ENCODE data around the gene LRRTM4. TPM values are rescaled to one million over a fixed set of nuclear protein-coding genes. Genes with fewer than 3 reads are reported as not detected.

Gene LRRTM4
- total RNA-seq, 1 experiment from 2014 or later, result 0.13 TPM

DNA sequence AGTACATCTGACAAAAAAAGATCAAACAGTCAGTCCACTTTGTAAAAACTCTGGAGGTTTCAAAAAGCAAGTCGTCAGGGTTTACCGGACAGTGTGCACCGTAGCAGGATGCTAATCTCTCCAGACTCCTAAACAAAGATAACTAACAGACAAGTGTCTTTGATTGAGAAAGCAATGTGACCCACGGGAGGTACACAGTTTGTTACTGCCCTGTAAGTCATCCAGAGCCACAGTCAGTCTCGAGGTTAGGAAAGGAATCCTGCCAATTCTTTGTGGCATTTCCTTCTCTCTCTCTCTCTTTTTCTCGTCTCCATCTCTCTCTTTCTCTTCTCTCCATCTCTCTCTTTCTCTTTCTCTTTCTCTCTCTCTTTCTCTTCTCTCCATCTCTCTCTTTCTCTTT is 42.8 kb downstream of the LRRTM4 start:
- ChIA-PET POLR2A (ENCODE audit: low non-redundant PET) (no interaction called here), CTCF (no interaction called here)
- Histone ChIP-seq H3K9me3 (ENCODE audit: low read depth, low read length, poor library complexity, severe bottlenecking) (peaks cover 4% of the 10 kb centered on the region), H3K4me1 (ENCODE audit: insufficient read depth, low read length, poor library complexity, severe bottlenecking) (no peaks in the 10 kb centered on the region), H3K27me3 (replicated peaks; ENCODE audit: insufficient read depth, low read depth, low read length, poor library complexity) (no peaks in the 10 kb centered on the region), H3K4me3 (ENCODE audit: low read depth, low read length, poor library complexity, severe bottlenecking) (no peak overlapping the region), H3K27ac (ENCODE audit: low read depth, low read length, poor library complexity, severe bottlenecking) (no peak overlapping the region), H3K36me3 (ENCODE audit: insufficient read depth, low read length, poor library complexity, severe bottlenecking) (no peaks in the 10 kb centered on the region)
- no TSS peak for BruUV-seq (replicated peaks)
- intact Hi-C loops (cut with micrococcal nuclease; ENCODE audit: unreplicated experiment), result no loop called here
- no peak for TF ChIP-seq EZH2 (IDR thresholded peaks at IDR 0.05; ENCODE audit: borderline replicate concordance, low read depth, low read length, poor library complexity, severe bottlenecking)
- TF ChIP-seq, protein P1, sequence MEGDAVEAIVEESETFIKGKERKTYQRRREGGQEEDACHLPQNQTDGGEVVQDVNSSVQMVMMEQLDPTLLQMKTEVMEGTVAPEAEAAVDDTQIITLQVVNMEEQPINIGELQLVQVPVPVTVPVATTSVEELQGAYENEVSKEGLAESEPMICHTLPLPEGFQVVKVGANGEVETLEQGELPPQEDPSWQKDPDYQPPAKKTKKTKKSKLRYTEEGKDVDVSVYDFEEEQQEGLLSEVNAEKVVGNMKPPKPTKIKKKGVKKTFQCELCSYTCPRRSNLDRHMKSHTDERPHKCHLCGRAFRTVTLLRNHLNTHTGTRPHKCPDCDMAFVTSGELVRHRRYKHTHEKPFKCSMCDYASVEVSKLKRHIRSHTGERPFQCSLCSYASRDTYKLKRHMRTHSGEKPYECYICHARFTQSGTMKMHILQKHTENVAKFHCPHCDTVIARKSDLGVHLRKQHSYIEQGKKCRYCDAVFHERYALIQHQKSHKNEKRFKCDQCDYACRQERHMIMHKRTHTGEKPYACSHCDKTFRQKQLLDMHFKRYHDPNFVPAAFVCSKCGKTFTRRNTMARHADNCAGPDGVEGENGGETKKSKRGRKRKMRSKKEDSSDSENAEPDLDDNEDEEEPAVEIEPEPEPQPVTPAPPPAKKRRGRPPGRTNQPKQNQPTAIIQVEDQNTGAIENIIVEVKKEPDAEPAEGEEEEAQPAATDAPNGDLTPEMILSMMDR (conservative IDR thresholded peaks at IDR 0.05; ENCODE audit: low read depth, low read length), result no peak
- DNase-seq (ENCODE audit: low spot score), result no peak

DNA sequence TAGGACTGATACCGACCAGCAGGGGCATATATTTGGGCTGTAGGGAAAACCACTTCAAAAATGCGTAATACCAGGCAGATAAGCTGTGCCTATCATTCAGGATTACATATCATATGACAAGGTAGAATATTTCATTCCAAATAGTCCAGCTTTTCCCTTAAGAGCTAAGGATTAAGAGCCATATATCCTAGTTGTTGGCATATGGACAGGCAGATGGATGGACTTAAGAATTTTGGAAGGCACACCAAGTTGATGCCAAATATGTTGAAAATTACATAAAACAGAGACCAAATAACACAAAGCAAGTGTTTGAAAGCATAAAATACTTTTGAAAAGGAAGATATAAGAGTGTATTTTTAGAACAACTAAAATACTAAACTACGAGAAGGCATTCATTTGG is 52.1 kb downstream of the LRRTM4 start:
- intact Hi-C loops (cut with micrococcal nuclease; ENCODE audit: unreplicated experiment), result no loop called here
- Histone ChIP-seq H3K36me3 (ENCODE audit: insufficient read depth, low read length, poor library complexity, severe bottlenecking) (no peaks in the 10 kb centered on the region), H3K4me1 (ENCODE audit: insufficient read depth, low read length, poor library complexity, severe bottlenecking) (no peaks in the 10 kb centered on the region), H3K9me3 (ENCODE audit: low read depth, low read length, poor library complexity, severe bottlenecking) (no peaks in the 10 kb centered on the region), H3K4me3 (ENCODE audit: low read depth, low read length, poor library complexity, severe bottlenecking) (no peak overlapping the region), H3K27me3 (replicated peaks; ENCODE audit: insufficient read depth, low read depth, low read length, poor library complexity) (no peaks in the 10 kb centered on the region), H3K27ac (ENCODE audit: low read depth, low read length, poor library complexity, severe bottlenecking) (no peak overlapping the region)
- TF ChIP-seq, protein P1 (conservative IDR thresholded peaks at IDR 0.05; ENCODE audit: low read depth, low read length), result no peak
- no peak for TF ChIP-seq EZH2 (IDR thresholded peaks at IDR 0.05; ENCODE audit: borderline replicate concordance, low read depth, low read length, poor library complexity, severe bottlenecking)
- ChIA-PET POLR2A (ENCODE audit: low non-redundant PET) (no interaction called here), CTCF (no interaction called here)
- no TSS peak for BruUV-seq (replicated peaks)
- DNase-seq (ENCODE audit: low spot score), result no peak

DNA sequence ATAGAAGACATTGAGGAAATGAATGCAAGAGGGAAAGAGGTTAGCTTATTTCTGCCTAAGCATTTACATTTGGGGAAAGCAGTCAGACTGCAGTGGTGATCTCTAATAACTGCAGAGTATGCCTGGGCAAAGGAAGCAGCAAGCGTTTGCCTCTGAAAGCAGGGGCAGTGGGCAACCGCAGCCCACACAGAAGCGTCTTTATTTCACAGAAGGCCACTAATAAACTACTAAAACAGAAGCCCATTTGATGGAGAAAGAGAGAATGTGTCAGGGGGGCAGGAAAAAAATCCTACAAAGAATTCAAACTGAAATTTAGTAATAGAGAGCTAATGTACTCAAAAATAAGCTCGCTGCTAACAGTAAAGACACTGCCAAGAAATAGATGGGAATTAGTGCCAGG is 53.1 kb downstream of the LRRTM4 start:
- POLR2A ChIA-PET (ENCODE audit: low non-redundant PET), result no interaction called here
- no TSS peak for BruUV-seq (replicated peaks)
- H3K36me3 ChIP-seq (ENCODE audit: insufficient read depth, low read length, poor library complexity, severe bottlenecking), result no peaks in the 10 kb centered on the region

More for the DNA sequence above, 53.1 kb downstream of the LRRTM4 start:
- Histone ChIP-seq H3K4me1 (ENCODE audit: insufficient read depth, low read length, poor library complexity, severe bottlenecking) (no peaks in the 10 kb centered on the region), H3K27ac (ENCODE audit: low read depth, low read length, poor library complexity, severe bottlenecking) (no peak overlapping the region), H3K9me3 (ENCODE audit: low read depth, low read length, poor library complexity, severe bottlenecking) (no peaks in the 10 kb centered on the region), H3K4me3 (ENCODE audit: low read depth, low read length, poor library complexity, severe bottlenecking) (no peak overlapping the region), H3K27me3 (replicated peaks; ENCODE audit: insufficient read depth, low read depth, low read length, poor library complexity) (no peaks in the 10 kb centered on the region)
- CTCF ChIA-PET, result interaction anchor here (0.6 kb wide), 1 partner anchor 1497 kb away, joined by 7 read pairs; no protein-coding TSS in a partner anchor
- TF ChIP-seq, protein P1 (conservative IDR thresholded peaks at IDR 0.05; ENCODE audit: low read depth, low read length), result no peak
- TF ChIP-seq EZH2 (IDR thresholded peaks at IDR 0.05; ENCODE audit: borderline replicate concordance, low read depth, low read length, poor library complexity, severe bottlenecking), result no peak
- DNase-seq (ENCODE audit: low spot score), result no peak
- intact Hi-C loops (cut with micrococcal nuclease; ENCODE audit: unreplicated experiment), result no loop called here

Measured in A673 (cell line).